ENCODE data around the gene MAPK8IP1.

Gene MAPK8IP1

DNA sequence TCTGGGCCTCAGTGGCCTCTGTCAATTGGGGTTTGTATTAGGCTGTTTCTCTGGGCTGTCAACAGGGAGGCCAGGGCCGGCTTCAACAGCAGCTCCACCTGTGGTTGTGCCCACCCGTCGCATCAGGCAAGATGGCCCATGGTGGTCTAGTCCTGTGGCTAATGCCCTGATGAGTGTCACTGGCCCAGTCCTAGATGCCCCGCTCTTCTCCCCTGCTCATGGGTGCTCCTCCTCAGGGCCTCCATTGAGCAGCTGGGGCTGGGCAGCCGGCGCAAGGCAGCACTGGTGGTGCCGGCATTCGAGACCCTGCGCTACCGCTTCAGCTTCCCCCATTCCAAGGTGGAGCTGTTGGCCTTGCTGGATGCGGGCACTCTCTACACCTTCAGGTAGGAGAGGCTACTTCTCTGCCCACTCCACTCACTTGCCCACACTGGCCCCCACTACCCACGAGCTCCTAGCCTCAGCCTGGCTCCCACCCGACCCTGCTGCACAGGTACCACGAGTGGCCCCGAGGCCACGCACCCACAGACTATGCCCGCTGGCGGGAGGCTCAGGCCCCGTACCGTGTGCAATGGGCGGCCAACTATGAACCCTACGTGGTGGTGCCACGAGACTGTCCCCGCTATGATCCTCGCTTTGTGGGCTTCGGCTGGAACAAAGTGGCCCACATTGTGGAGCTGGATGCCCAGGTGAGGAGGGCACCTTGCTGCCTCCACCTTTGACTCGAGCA, 42.4 kb downstream of the MAPK8IP1 start:
- TF ChIP-seq BACH2 (CRISPR knock-in tag; IDR thresholded peaks at IDR 0.05; ENCODE audit: borderline replicate concordance) (no peak), TOX (CRISPR knock-in tag; IDR thresholded peaks at IDR 0.05; ENCODE audit: borderline replicate concordance) (no peak), ZFP30 (CRISPR knock-in tag; IDR thresholded peaks at IDR 0.05) (no peak), TSHZ2 (CRISPR knock-in tag; IDR thresholded peaks at IDR 0.05) (no peak), POU6F1 (CRISPR knock-in tag; IDR thresholded peaks at IDR 0.05; ENCODE audit: borderline replicate concordance, low read depth) (no peak), GLIS3 (CRISPR knock-in tag; IDR thresholded peaks at IDR 0.05) (no peak), ESRRG (CRISPR knock-in tag; IDR thresholded peaks at IDR 0.05) (no peak), OSR1 (CRISPR knock-in tag; IDR thresholded peaks at IDR 0.05) (no peak), ARNTL (CRISPR knock-in tag; IDR thresholded peaks at IDR 0.05; ENCODE audit: borderline replicate concordance, low read depth) (no peak), CSRNP3 (CRISPR knock-in tag; IDR thresholded peaks at IDR 0.05) (no peak), ZFP3 (CRISPR knock-in tag; IDR thresholded peaks at IDR 0.05) (no peak), ZNF70 (CRISPR knock-in tag; IDR thresholded peaks at IDR 0.05) (no peak), ZNF565 (CRISPR knock-in tag; conservative IDR thresholded peaks at IDR 0.05; ENCODE audit: low read depth) (no peak), ZNF8 (CRISPR knock-in tag; IDR thresholded peaks at IDR 0.05) (no peak)
- TF ChIP-seq, protein P1, sequence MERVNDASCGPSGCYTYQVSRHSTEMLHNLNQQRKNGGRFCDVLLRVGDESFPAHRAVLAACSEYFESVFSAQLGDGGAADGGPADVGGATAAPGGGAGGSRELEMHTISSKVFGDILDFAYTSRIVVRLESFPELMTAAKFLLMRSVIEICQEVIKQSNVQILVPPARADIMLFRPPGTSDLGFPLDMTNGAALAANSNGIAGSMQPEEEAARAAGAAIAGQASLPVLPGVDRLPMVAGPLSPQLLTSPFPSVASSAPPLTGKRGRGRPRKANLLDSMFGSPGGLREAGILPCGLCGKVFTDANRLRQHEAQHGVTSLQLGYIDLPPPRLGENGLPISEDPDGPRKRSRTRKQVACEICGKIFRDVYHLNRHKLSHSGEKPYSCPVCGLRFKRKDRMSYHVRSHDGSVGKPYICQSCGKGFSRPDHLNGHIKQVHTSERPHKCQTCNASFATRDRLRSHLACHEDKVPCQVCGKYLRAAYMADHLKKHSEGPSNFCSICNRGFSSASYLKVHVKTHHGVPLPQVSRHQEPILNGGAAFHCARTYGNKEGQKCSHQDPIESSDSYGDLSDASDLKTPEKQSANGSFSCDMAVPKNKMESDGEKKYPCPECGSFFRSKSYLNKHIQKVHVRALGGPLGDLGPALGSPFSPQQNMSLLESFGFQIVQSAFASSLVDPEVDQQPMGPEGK (CRISPR knock-in tag; IDR thresholded peaks at IDR 0.05; ENCODE audit: borderline replicate concordance) = no peak
- ATAC-seq = no peak

- no peak for TF ChIP-seq PPARA (CRISPR knock-in tag; IDR thresholded peaks at IDR 0.05; ENCODE audit: borderline replicate concordance)
- TF ChIP-seq GLIS3 (CRISPR knock-in tag; IDR thresholded peaks at IDR 0.05) = no peak
- no peak for TF ChIP-seq TSHZ2 (CRISPR knock-in tag; IDR thresholded peaks at IDR 0.05)
- TF ChIP-seq ZFP3 (CRISPR knock-in tag; IDR thresholded peaks at IDR 0.05) = no peak
- ATAC-seq = no peak
These were observed 43.2 kb downstream of the MAPK8IP1 start for GRCh38 chr11:45928535-45929215.

DNA sequence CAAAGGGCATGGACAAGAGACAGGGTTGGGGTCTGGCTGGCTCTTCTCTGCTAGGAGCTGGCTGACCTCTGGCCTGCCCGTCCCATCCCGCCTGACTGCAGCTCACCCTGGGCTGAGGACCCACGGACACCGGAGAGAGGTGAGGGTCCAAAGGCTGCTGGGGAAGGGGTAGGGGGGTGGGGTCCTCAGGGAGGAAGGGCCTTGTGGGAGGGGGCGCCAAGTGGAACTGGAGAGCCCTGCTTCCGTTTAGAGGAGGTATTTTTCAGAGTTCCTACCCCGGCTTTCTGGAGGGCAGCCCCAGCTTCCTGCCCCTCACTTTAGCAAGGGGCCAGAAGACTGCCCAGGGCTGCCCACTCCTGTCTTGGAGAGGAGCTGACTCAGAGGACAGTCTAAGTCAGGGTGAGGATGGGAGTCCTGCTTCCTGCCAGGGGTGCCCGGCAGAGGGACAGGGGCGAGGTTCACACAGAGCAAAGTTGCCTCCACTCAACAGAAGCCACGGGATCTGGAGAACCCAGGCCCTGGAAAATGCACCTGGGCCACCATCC, 44.1 kb downstream of the MAPK8IP1 start:
- TF ChIP-seq GLIS3 (CRISPR knock-in tag; IDR thresholded peaks at IDR 0.05) (no peak), POU6F1 (CRISPR knock-in tag; IDR thresholded peaks at IDR 0.05; ENCODE audit: borderline replicate concordance, low read depth) (no peak), ISL1 (CRISPR knock-in tag; IDR thresholded peaks at IDR 0.05) (no peak), ZFP30 (CRISPR knock-in tag; IDR thresholded peaks at IDR 0.05) (no peak), ZNF70 (CRISPR knock-in tag; IDR thresholded peaks at IDR 0.05) (no peak), ZNF8 (CRISPR knock-in tag; IDR thresholded peaks at IDR 0.05) (no peak), SNAI2 (CRISPR knock-in tag; IDR thresholded peaks at IDR 0.05) (no peak)
- TF ChIP-seq, protein P2, sequence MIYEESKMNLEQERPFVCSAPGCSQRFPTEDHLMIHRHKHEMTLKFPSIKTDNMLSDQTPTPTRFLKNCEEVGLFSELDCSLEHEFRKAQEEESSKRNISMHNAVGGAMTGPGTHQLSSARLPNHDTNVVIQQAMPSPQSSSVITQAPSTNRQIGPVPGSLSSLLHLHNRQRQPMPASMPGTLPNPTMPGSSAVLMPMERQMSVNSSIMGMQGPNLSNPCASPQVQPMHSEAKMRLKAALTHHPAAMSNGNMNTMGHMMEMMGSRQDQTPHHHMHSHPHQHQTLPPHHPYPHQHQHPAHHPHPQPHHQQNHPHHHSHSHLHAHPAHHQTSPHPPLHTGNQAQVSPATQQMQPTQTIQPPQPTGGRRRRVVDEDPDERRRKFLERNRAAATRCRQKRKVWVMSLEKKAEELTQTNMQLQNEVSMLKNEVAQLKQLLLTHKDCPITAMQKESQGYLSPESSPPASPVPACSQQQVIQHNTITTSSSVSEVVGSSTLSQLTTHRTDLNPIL (CRISPR knock-in tag; IDR thresholded peaks at IDR 0.05; ENCODE audit: low read depth) = no peak
- no peak for ATAC-seq

Measured in SK-N-SH treated with all-trans-retinoic acid at 6 μM for 48 hours (cell line).